ENCODE data around the gene CTNNBL1. TPM values are rescaled to one million over a fixed set of nuclear protein-coding genes. Genes with fewer than 3 reads are reported as not detected.

CTNNBL1 gene
- total and polyA plus RNA-seq, 2 experiments from 2014 or later = 27.6 to 55.0 TPM

GRCh38 chr20:37875460-37876175 lies 181.8 kb downstream of the CTNNBL1 start:
- Histone ChIP-seq H2AFZ (no peak overlapping the region), H3K79me2 (no peaks in the 10 kb centered on the region), H4K20me1 (ENCODE audit: insufficient read depth, poor library complexity, severe bottlenecking) (no peaks in the 10 kb centered on the region), H3K9me2 (replicated peaks; ENCODE audit: insufficient read depth) (no peaks in the 10 kb centered on the region), H3K9me3 (ENCODE audit: low read depth) (no peaks in the 10 kb centered on the region), H3K4me1 (ENCODE audit: insufficient read depth) (no peaks in the 10 kb centered on the region), H3K4me2 (no peak overlapping the region), H3K36me3 (replicated peaks; ENCODE audit: insufficient read depth, low read depth) (no peaks in the 10 kb centered on the region), H3K4me3 (no peak overlapping the region), H3K27me3 (no peaks in the 10 kb centered on the region), H3K27ac (no peak overlapping the region)
- TF ChIP-seq CTCF (IDR thresholded peaks at IDR 0.05; ENCODE audit: poor library complexity) = no peak
- TF ChIP-seq EZH2phosphoT487 (IDR thresholded peaks at IDR 0.05; ENCODE audit: low read depth, severe bottlenecking, unreplicated experiment) = no peak
- no peak for TF ChIP-seq EZH2 (IDR thresholded peaks at IDR 0.05; ENCODE audit: borderline replicate concordance)
- 94% methylated on average over 24 of the region's 24 CpGs for WGBS (ENCODE audit: low lambda C conversion rate, missing lambda C conversion rate)
- no peak for DNase-seq (ENCODE audit: low spot score)

GRCh38 chr20:37876863-37877262 lies 183.0 kb downstream of the CTNNBL1 start:
- Histone ChIP-seq H3K4me3 (no peak overlapping the region), H3K9me3 (ENCODE audit: low read depth) (no peaks in the 10 kb centered on the region), H4K20me1 (ENCODE audit: insufficient read depth, poor library complexity, severe bottlenecking) (no peaks in the 10 kb centered on the region), H2AFZ (no peak overlapping the region), H3K79me2 (no peaks in the 10 kb centered on the region), H3K9me2 (replicated peaks; ENCODE audit: insufficient read depth) (no peaks in the 10 kb centered on the region), H3K4me1 (ENCODE audit: insufficient read depth) (peaks cover 4% of the 10 kb centered on the region), H3K27ac (no peak overlapping the region), H3K27me3 (no peaks in the 10 kb centered on the region), H3K4me2 (no peak overlapping the region), H3K36me3 (replicated peaks; ENCODE audit: insufficient read depth, low read depth) (no peaks in the 10 kb centered on the region)
- no peak for TF ChIP-seq EZH2phosphoT487 (IDR thresholded peaks at IDR 0.05; ENCODE audit: low read depth, severe bottlenecking, unreplicated experiment)
- TF ChIP-seq EZH2 (IDR thresholded peaks at IDR 0.05; ENCODE audit: borderline replicate concordance) = no peak
- no peak for TF ChIP-seq CTCF (IDR thresholded peaks at IDR 0.05; ENCODE audit: poor library complexity)
- 82% methylated on average over 7 of the region's 7 CpGs for WGBS (ENCODE audit: low lambda C conversion rate, missing lambda C conversion rate)
- no peak for DNase-seq (ENCODE audit: low spot score)

- WGBS (ENCODE audit: low lambda C conversion rate, missing lambda C conversion rate) = 87% methylated on average over 20 of the region's 20 CpGs
- Histone ChIP-seq H3K27ac (no peak overlapping the region), H3K4me2 (no peak overlapping the region), H3K9me2 (replicated peaks; ENCODE audit: insufficient read depth) (no peaks in the 10 kb centered on the region), H3K36me3 (replicated peaks; ENCODE audit: insufficient read depth, low read depth) (no peaks in the 10 kb centered on the region), H3K4me1 (ENCODE audit: insufficient read depth) (peaks cover 4% of the 10 kb centered on the region), H4K20me1 (ENCODE audit: insufficient read depth, poor library complexity, severe bottlenecking) (no peaks in the 10 kb centered on the region), H3K79me2 (no peaks in the 10 kb centered on the region), H3K4me3 (no peak overlapping the region), H2AFZ (no peak overlapping the region), H3K27me3 (no peaks in the 10 kb centered on the region), H3K9me3 (ENCODE audit: low read depth) (no peaks in the 10 kb centered on the region)
- DNase-seq (ENCODE audit: low spot score) = no peak
- TF ChIP-seq EZH2phosphoT487 (IDR thresholded peaks at IDR 0.05; ENCODE audit: low read depth, severe bottlenecking, unreplicated experiment) (no peak), CTCF (IDR thresholded peaks at IDR 0.05; ENCODE audit: poor library complexity) (no peak), EZH2 (IDR thresholded peaks at IDR 0.05; ENCODE audit: borderline replicate concordance) (no peak)
Measured at GRCh38 chr20:37877832-37878772, 184.3 kb downstream of the CTNNBL1 start.

Measured in hepatocyte (in vitro differentiated cells).